OCI-LY3 (cell line): Measurements from ENCODE around the gene TRMT1.
A peak's percentile ranks its signal among the peaks of the same experiment; 100 is the strongest.

ENCODE experiments used
- H2AFZ ChIP-seq: fragments of 200-600, 300-600 bp; shearing (Covaris generic); 2 replicates; pipeline ENCODE4 v1.6.0; 2014; ENCODE audit warnings: antibody characterized with exemption, low read depth, low read length
- H3K27ac ChIP-seq: fragments of 200-600, 300-600 bp; sonication (generic); 2 replicates; pipeline ENCODE4 v1.5.1; 2014; ENCODE audit warnings: mild to moderate bottlenecking, low read length, moderate library complexity, mixed read lengths
- H3K27me3 ChIP-seq: fragments of 200-600, 300-600 bp; sonication (generic); 2 replicates; pipeline ENCODE4 v1.6.1; 2014; ENCODE audit warnings: low read depth, low read length, mixed read lengths
- H3K36me3 ChIP-seq: fragments of 200-600, 300-600 bp; sonication (generic); replicated peaks from 2 replicates; pipeline ENCODE3; 2014; ENCODE audit warnings: low read depth, low read length, mixed read lengths
- H3K4me1 ChIP-seq: fragments of 300-600, 200-600 bp; sonication (generic); 2 replicates; pipeline ENCODE4 v1.6.1; 2014; ENCODE audit warnings: low read length, mixed read lengths
- H3K4me2 ChIP-seq: fragments of 200-600, 300-600 bp; sonication (generic); 2 replicates; pipeline ENCODE4 v1.6.1; 2014; ENCODE audit warnings: low read length, mixed read lengths
- H3K4me3 ChIP-seq: fragments of 300-600, 200-600 bp; sonication (generic); 2 replicates; pipeline ENCODE4 v1.5.1; 2014; ENCODE audit warnings: antibody characterized with exemption, mild to moderate bottlenecking, low read length, moderate library complexity
- H3K79me2 ChIP-seq: fragments of 300-600, 200-600 bp; shearing (Covaris generic); 2 replicates; pipeline ENCODE4 v1.6.1; 2014; ENCODE audit warnings: mild to moderate bottlenecking, low read length, mixed read lengths
- H3K9ac ChIP-seq: fragments of 300-600, 200-600 bp; shearing (Covaris generic); 2 replicates; pipeline ENCODE4 v1.6.0; 2014; ENCODE audit warnings: mild to moderate bottlenecking, low read length, moderate library complexity
- H3K9me3 ChIP-seq: fragments of 200-600, 300-600 bp; shearing (Covaris generic); 2 replicates; pipeline ENCODE4 v1.6.1; 2014; ENCODE audit warnings: low read length, mixed read lengths; ENCODE audit not compliant: insufficient read depth
- H4K20me1 ChIP-seq: fragments of 200-600, 300-600 bp; sonication (generic); 2 replicates; pipeline ENCODE4 v1.6.1; 2016; ENCODE audit warnings: low read length, mixed read lengths; ENCODE audit not compliant: insufficient read depth
- CTCF ChIP-seq: fragments of 200-600, 300-600 bp; sonication (generic); IDR thresholded peaks from 2 replicates; pipeline ENCODE4 v1.5.1; 2014; ENCODE audit warnings: antibody characterized with exemption, low read length, low read depth
- EZH2phosphoT487 ChIP-seq: fragments of 200-600 bp; shearing (Covaris generic); IDR thresholded peaks from 2 replicates; pipeline ENCODE4 v1.6.1; 2018; ENCODE audit warnings: antibody characterized with exemption, mixed run types, low read depth

The TRMT1 gene

GRCh38 chr19:13155472-13156359, 39.2 kb upstream of the TRMT1 start:
- Histone ChIP-seq H3K9me3 (no peaks in the 10 kb centered on the region), H3K36me3 (peaks cover 14% of the 10 kb centered on the region), H2AFZ (no peak overlapping the region; the same call in 1 of the 2 replicates), H3K4me1 (peaks cover 53% of the 10 kb centered on the region), H4K20me1 (no peaks in the 10 kb centered on the region), H3K79me2 (peaks cover 23% of the 10 kb centered on the region), H3K9ac (peak overlapping the region; percentile 58), H3K27me3 (no peaks in the 10 kb centered on the region), H3K27ac (peak overlapping the region; percentile 54), H3K4me3 (peak overlapping the region; percentile 76), H3K4me2 (peak overlapping the region; percentile 81)
- TF ChIP-seq EZH2phosphoT487: no peak
- TF ChIP-seq CTCF: no peak

DNA sequence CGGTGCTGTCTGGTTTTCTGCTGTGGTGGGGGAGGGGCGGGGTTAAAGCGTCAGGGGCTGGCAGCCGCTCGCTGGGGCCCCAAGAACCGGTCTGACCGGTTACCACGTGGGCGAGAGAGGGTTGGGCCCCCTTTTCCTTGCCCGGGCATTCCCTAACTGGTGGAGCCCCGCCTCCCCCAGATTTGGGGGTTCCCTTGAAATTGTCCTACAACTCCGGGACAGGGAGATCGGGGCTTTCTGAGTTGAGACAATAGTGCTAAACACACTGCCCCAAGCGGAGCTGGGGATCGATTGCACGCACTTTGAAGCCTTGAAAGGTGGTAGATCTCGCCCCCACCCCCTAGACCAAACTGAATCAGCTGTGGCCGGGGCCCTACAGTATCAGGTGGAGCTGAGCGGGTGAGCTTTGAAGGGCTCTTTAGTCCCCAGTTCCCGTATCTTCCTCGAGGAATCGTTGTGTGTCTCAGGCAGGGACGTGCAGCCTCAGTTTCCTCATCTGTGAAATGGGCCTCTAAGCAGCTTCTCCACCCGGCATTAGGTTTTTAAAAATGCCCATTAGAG, 38.5 kb upstream of the TRMT1 start:
- H3K9ac ChIP-seq: peak overlapping the region; percentile 58
- no peaks in the 10 kb centered on the region for H3K27me3 ChIP-seq
- peaks cover 53% of the 10 kb centered on the region for H3K4me1 ChIP-seq
- no peaks in the 10 kb centered on the region for H3K9me3 ChIP-seq
- TF ChIP-seq EZH2phosphoT487: no peak
- peak; percentile 50 for TF ChIP-seq CTCF
- peaks cover 28% of the 10 kb centered on the region for H3K79me2 ChIP-seq
- peak overlapping the region; percentile 54 for H3K27ac ChIP-seq
- no peaks in the 10 kb centered on the region for H4K20me1 ChIP-seq
- H3K4me2 ChIP-seq: peak overlapping the region; percentile 81
- peaks cover 14% of the 10 kb centered on the region for H3K36me3 ChIP-seq
- H2AFZ ChIP-seq: no peak overlapping the region
- H3K4me3 ChIP-seq: peak overlapping the region; percentile 76

DNA sequence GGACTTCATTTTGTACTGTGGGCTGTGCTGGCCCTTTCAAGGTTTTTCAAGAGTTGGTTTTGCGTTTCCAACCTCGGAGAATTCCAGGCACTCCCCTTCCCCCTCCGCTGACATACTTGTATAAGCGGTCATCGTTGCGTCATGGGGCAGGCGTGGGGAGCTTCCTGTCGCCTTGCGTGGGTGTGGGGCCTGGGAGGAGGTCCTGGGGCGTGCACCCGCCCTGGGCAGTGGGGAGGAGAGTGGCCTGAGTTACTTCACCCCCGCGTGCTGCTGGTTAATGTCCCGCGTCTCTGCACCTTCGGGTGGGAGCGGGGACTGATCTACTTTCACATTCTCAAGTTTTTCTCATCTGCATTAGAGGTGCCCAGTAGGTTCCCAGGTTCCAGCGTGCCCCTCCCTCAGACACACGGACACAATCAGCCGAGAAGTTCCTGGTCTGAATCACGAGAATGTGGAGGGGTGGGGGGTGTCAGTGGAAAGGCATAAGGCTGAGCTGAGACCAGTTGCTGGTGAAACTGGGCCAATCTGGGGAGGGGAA, 37.8 kb upstream of the TRMT1 start:
- H3K36me3 ChIP-seq: peaks cover 14% of the 10 kb centered on the region
- TF ChIP-seq EZH2phosphoT487 (no peak), CTCF (no peak)
- peak overlapping the region; percentile 58 for H3K9ac ChIP-seq
- peaks cover 53% of the 10 kb centered on the region for H3K4me1 ChIP-seq
- H4K20me1 ChIP-seq: no peaks in the 10 kb centered on the region
- H3K27me3 ChIP-seq: no peaks in the 10 kb centered on the region
- H2AFZ ChIP-seq: no peak overlapping the region
- peak overlapping the region; percentile 54 for H3K27ac ChIP-seq
- no peaks in the 10 kb centered on the region for H3K9me3 ChIP-seq
- peak overlapping the region; percentile 76 for H3K4me3 ChIP-seq
- H3K79me2 ChIP-seq: peaks cover 28% of the 10 kb centered on the region
- H3K4me2 ChIP-seq: peak overlapping the region; percentile 81
